H9 (cell line): ENCODE measurements around the gene UFC1. TPM values are rescaled to one million over a fixed set of nuclear protein-coding genes. Genes with fewer than 3 reads are reported as not detected.

ENCODE experiments used
- DNase-seq: peaks from one replicate; pipeline ENCODE4 v3.0.0-alpha.2; 2017
- H2AFZ ChIP-seq: one replicate; pipeline ENCODE4 v1.6.1; 2013; ENCODE audit warnings: mild to moderate bottlenecking, low read length, control low read depth, moderate library complexity
- H2AK5ac ChIP-seq: 2 replicates; pipeline ENCODE4 v1.6.1; 2013; ENCODE audit warnings: low read length, control low read depth, mixed read lengths; ENCODE audit not compliant: insufficient read length
- H2BK120ac ChIP-seq: one replicate; pipeline ENCODE4 v1.6.1; 2013; ENCODE audit warnings: low read depth, mild to moderate bottlenecking, low read length, control low read depth, inconsistent platforms; ENCODE audit not compliant: poor library complexity, severe bottlenecking
- H2BK12ac ChIP-seq: 2 replicates; pipeline ENCODE4 v1.6.1; 2013; ENCODE audit warnings: low read length, control low read depth, mixed read lengths, low read depth; ENCODE audit not compliant: insufficient read length
- H2BK15ac ChIP-seq: 2 replicates; pipeline ENCODE4 v1.6.1; 2013; ENCODE audit warnings: low read depth, low read length, control low read depth
- H2BK20ac ChIP-seq: one replicate; pipeline ENCODE4 v1.6.1; 2013; ENCODE audit warnings: low read depth, mild to moderate bottlenecking, low read length, control low read depth, inconsistent platforms; ENCODE audit not compliant: poor library complexity, severe bottlenecking
- H2BK5ac ChIP-seq: 2 replicates; pipeline ENCODE4 v1.6.1; 2013; ENCODE audit warnings: low read length, control low read depth, mixed read lengths; ENCODE audit not compliant: insufficient read length
- H3K14ac ChIP-seq: 2 replicates; pipeline ENCODE4 v1.6.1; 2013; ENCODE audit warnings: low read length, control low read depth; ENCODE audit not compliant: insufficient read depth
- H3K18ac ChIP-seq: 2 replicates; pipeline ENCODE4 v1.6.1; 2013; ENCODE audit warnings: low read depth, mild to moderate bottlenecking, mixed read lengths, low read length, control low read depth; ENCODE audit not compliant: insufficient read length
- H3K23ac ChIP-seq: 2 replicates; pipeline ENCODE4 v1.6.1; 2013; ENCODE audit warnings: low read length, control low read depth, mixed read lengths, low read depth; ENCODE audit not compliant: insufficient read length
- H3K23me2 ChIP-seq: 2 replicates; pipeline ENCODE4 v1.6.1; 2013; ENCODE audit warnings: low read depth, mild to moderate bottlenecking, mixed read lengths, low read length, control low read depth; ENCODE audit not compliant: insufficient read length, poor library complexity, severe bottlenecking
- H3K27ac ChIP-seq: 2 replicates; pipeline ENCODE4 v1.5.1; 2013; ENCODE audit warnings: low read length, control low read depth, mixed read lengths, low read depth; ENCODE audit not compliant: insufficient read length
- H3K27me3 ChIP-seq: 2 replicates; pipeline ENCODE4 v1.6.1; 2013; ENCODE audit warnings: low read length, control low read depth, inconsistent platforms; ENCODE audit not compliant: insufficient read depth
- H3K4ac ChIP-seq: 2 replicates; pipeline ENCODE4 v1.6.1; 2013; ENCODE audit warnings: low read depth, mild to moderate bottlenecking, control low read depth, inconsistent platforms, low read length, moderate library complexity
- H3K4me1 ChIP-seq: 2 replicates; pipeline ENCODE4 v1.6.1; 2013; ENCODE audit warnings: low read length, control low read depth, inconsistent platforms; ENCODE audit not compliant: insufficient read depth
- H3K4me2 ChIP-seq: 2 replicates; pipeline ENCODE4 v1.6.1; 2013; ENCODE audit warnings: low read length, control low read depth, mixed read lengths; ENCODE audit not compliant: insufficient read length, insufficient read depth
- H3K56ac ChIP-seq: 2 replicates; pipeline ENCODE4 v1.6.1; 2013; ENCODE audit warnings: low read depth, mild to moderate bottlenecking, mixed read lengths, low read length, control low read depth; ENCODE audit not compliant: insufficient read length
- H3K79me1 ChIP-seq: 2 replicates; pipeline ENCODE4 v1.6.1; 2013; ENCODE audit warnings: low read depth, mild to moderate bottlenecking, moderate library complexity, low read length, control low read depth, inconsistent platforms; ENCODE audit not compliant: insufficient read depth, poor library complexity, severe bottlenecking
- H3K79me2 ChIP-seq: 2 replicates; pipeline ENCODE4 v1.6.1; 2013; ENCODE audit warnings: low read length, control low read depth, inconsistent platforms; ENCODE audit not compliant: insufficient read depth
- H3K9ac ChIP-seq: 2 replicates; pipeline ENCODE4 v1.6.1; 2013; ENCODE audit warnings: low read length, control low read depth, mixed read lengths; ENCODE audit not compliant: insufficient read length; ENCODE audit errors: extremely low read depth
- H3K9me3 ChIP-seq: one replicate; pipeline ENCODE4 v1.6.1; 2013; ENCODE audit warnings: low read depth, low read length, inconsistent platforms; ENCODE audit not compliant: control insufficient read depth
- H3T11ph ChIP-seq: one replicate; pipeline ENCODE4 v1.6.1; 2013; ENCODE audit warnings: mild to moderate bottlenecking, low read length, control low read depth, inconsistent platforms
- H4K20me1 ChIP-seq: one replicate; pipeline ENCODE4 v1.6.1; 2013; ENCODE audit not compliant: control insufficient read depth, insufficient read length, insufficient read depth
- H4K5ac ChIP-seq: 2 replicates; pipeline ENCODE4 v1.6.1; 2013; ENCODE audit warnings: low read depth, mild to moderate bottlenecking, mixed read lengths, low read length, control low read depth; ENCODE audit not compliant: insufficient read length
- H4K8ac ChIP-seq: replicated peaks from 2 replicates; pipeline ENCODE4 v1.6.1; 2013; ENCODE audit warnings: low read length, control low read depth, mixed read lengths, low read depth; ENCODE audit not compliant: insufficient read length
- H4K91ac ChIP-seq: 2 replicates; pipeline ENCODE4 v1.6.1; 2013; ENCODE audit warnings: low read depth, mild to moderate bottlenecking, moderate library complexity, mixed read lengths, low read length, control low read depth; ENCODE audit not compliant: insufficient read length
- H3K27ac Mint-ChIP-seq, 3 experiments: 2 replicates in 2 of 3; 3 replicates in 1 of 3; pipeline ENCODE4 v1.8.0; 2020 to 2021; ENCODE audit warnings: mixed read lengths in 3 of 3, mild to moderate bottlenecking in 1 of 3, moderate library complexity in 1 of 3
- H3K27me3 Mint-ChIP-seq: 2 replicates; pipeline ENCODE4 v1.8.0; 2021; ENCODE audit warnings: low read depth, mild to moderate bottlenecking, moderate library complexity, mixed read lengths
- H3K36me3 Mint-ChIP-seq, 3 experiments: 2 replicates in 2 of 3; 3 replicates in 1 of 3; pipeline ENCODE4 v1.8.0; 2020 to 2021; ENCODE audit warnings: low read depth in 3 of 3, mixed read lengths in 3 of 3; ENCODE audit not compliant: insufficient read depth in 1 of 3
- H3K4me1 Mint-ChIP-seq, 2 experiments: 2 replicates each; pipeline ENCODE4 v1.8.0; 2020; ENCODE audit warnings: mixed read lengths in 2 of 2
- H3K4me3 Mint-ChIP-seq, 2 experiments: 2 replicates in 1 of 2; 3 replicates in 1 of 2; pipeline ENCODE4 v1.8.0; 2020 to 2021; ENCODE audit warnings: mild to moderate bottlenecking in 2 of 2, mixed read lengths in 2 of 2, moderate library complexity in 1 of 2
- H3K9me3 Mint-ChIP-seq, 2 experiments: 2 replicates in 1 of 2; 3 replicates in 1 of 2; pipeline ENCODE4 v1.8.0; 2020; ENCODE audit warnings: mild to moderate bottlenecking in 2 of 2, mixed read lengths in 2 of 2, moderate library complexity in 1 of 2
- CTCF ChIP-seq: fragments of 200-600 bp; sonication (generic); conservative IDR thresholded peaks from 3 replicates; pipeline ENCODE4 v1.8.0; 2021; ENCODE audit warnings: antibody characterized with exemption, mild to moderate bottlenecking
- WGBS: extraction: QIAGEN DNeasy Blood & Tissue Kit; methylation state at CpG from one replicate; pipeline ENCODE4 v1.1.7; 2013; ENCODE audit warnings: missing lambda C conversion rate, low lambda C conversion rate, mixed read lengths; ENCODE audit not compliant: insufficient read length; ENCODE audit errors: extremely low coverage; 5-methylcytosine and 5-hydroxymethylcytosine counted together
- total RNA-seq: library from RNA; stranded (reverse); gene quantifications from 2 replicates; pipeline ENCODE4 v1.2.1, GENCODE V29; 2021

UFC1 gene
- total RNA-seq, 1 experiment from 2014 or later, result 93.4 TPM

GRCh38 chr1:161179698-161180097 lies 25.9 kb downstream of the UFC1 start:
- H3K4me2 ChIP-seq, result no peak overlapping the region
- Mint-ChIP-seq H3K36me3 (peaks cover 2 to 15% (median 11%) of the 10 kb centered on the region in 3 experiments; a peak in 6 of 7 replicates), H3K4me3 (no peak overlapping the region), H3K4me1 (peaks cover 21 to 22% of the 10 kb centered on the region in 2 experiments), H3K27me3 (peaks cover 5% of the 10 kb centered on the region), H3K9me3 (no peaks in the 10 kb centered on the region), H3K27ac (no peak overlapping the region)
- no peaks in the 10 kb centered on the region for H3K9me3 ChIP-seq
- no peaks in the 10 kb centered on the region for H4K20me1 ChIP-seq
- H3K27me3 ChIP-seq, result no peaks in the 10 kb centered on the region
- no peak overlapping the region for H3K14ac ChIP-seq
- DNase-seq, result no peak
- no peak for TF ChIP-seq CTCF
- H2AK5ac ChIP-seq, result no peak overlapping the region
- no peak overlapping the region for H2BK15ac ChIP-seq
- no peak overlapping the region for H3K23ac ChIP-seq
- no peak overlapping the region for H3K9ac ChIP-seq
- H3K27ac ChIP-seq, result no peak overlapping the region
- no peak overlapping the region for H2AFZ ChIP-seq
- no peak overlapping the region for H3K18ac ChIP-seq
- H3K23me2 ChIP-seq, result peaks cover 6% of the 10 kb centered on the region
- H4K91ac ChIP-seq, result no peak overlapping the region
- no CpG with 5 or more reads among the region's 3 CpGs for WGBS
- no peak overlapping the region for H3T11ph ChIP-seq
- H2BK5ac ChIP-seq, result no peak overlapping the region
- no peak overlapping the region for H3K56ac ChIP-seq
- H2BK120ac ChIP-seq, result no peak overlapping the region
- no peaks in the 10 kb centered on the region for H3K79me2 ChIP-seq
- H2BK20ac ChIP-seq, result no peak overlapping the region
- no peaks in the 10 kb centered on the region; the same call in 1 of the 2 replicates for H3K4me1 ChIP-seq
- H4K5ac ChIP-seq, result no peak overlapping the region
- H4K8ac ChIP-seq, result no peak overlapping the region
- H3K4ac ChIP-seq, result no peak overlapping the region
- H3K79me1 ChIP-seq, result no peaks in the 10 kb centered on the region
- no peak overlapping the region for H2BK12ac ChIP-seq
